Peyer's patch (tissue), 4 donors: ENCODE measurements around the gene EXOSC6.

Experiments
- CTCF ChIP-seq, 6 experiments: fragments of 450-650 bp in 4 of 6; fragments of 200-600 bp in 2 of 6; sonication (generic) in 1 of 6; IDR thresholded peaks; one replicate each; pipeline ENCODE4 v1.5.1; 2017 to 2019; ENCODE audit warnings: antibody characterized with exemption in 6 of 6, mild to moderate bottlenecking in 3 of 6, moderate library complexity in 1 of 6
- POLR2A ChIP-seq, 2 donors: fragments of 450-650 bp; IDR thresholded peaks; one replicate each; pipeline ENCODE4 v1.5.1; 2017; ENCODE audit warnings: antibody characterized with exemption in 2 of 2, mild to moderate bottlenecking in 2 of 2, moderate library complexity in 2 of 2

- no peak for TF ChIP-seq CTCF (IDR thresholded peaks at IDR 0.05)
- no peak for TF ChIP-seq POLR2A (IDR thresholded peaks at IDR 0.05)
These were observed 18.4 kb upstream of the EXOSC6 start for GRCh38 chr16:70270176-70270575.
